Left ventricle myocardium inferior (tissue), 1 donor: Measurements from ENCODE around the gene MTHFS. TPM values are rescaled to one million over a fixed set of nuclear protein-coding genes. Genes with fewer than 3 reads are reported as not detected.

Source experiments
- DNase-seq: peaks from one replicate; pipeline ENCODE4 v3.0.0-alpha.2; 2020
- H3K27ac ChIP-seq: fragments of 200-600 bp; replicated peaks from 2 replicates; pipeline ENCODE4 v1.8.0; 2021
- H3K27me3 ChIP-seq: fragments of 200-600 bp; 2 replicates; pipeline ENCODE4 v1.8.0; 2021; ENCODE audit warnings: low read depth
- H3K36me3 ChIP-seq: fragments of 200-600 bp; 2 replicates; pipeline ENCODE4 v1.8.0; 2021
- H3K4me1 ChIP-seq: fragments of 200-600 bp; 2 replicates; pipeline ENCODE4 v1.8.0; 2021
- H3K4me3 ChIP-seq: fragments of 200-600 bp; 2 replicates; pipeline ENCODE4 v1.8.0; 2021; ENCODE audit warnings: mild to moderate bottlenecking, moderate library complexity
- H3K9me3 ChIP-seq: fragments of 200-600 bp; replicated peaks from 2 replicates; pipeline ENCODE4 v1.8.0; 2021
- intact Hi-C: fragments of 100-400 bp; cut with micrococcal nuclease; formaldehyde crosslinking; loops from one replicate; pipeline ENCODE4 v1.11.0; 2022
- total RNA-seq: library from RNA; stranded (reverse); fragmentation: NEBNext Ultra II Directional; extraction: Animal tissue kit (Norgen Biotek cat#: 25700); gene quantifications from one replicate; pipeline ENCODE4 v1.2.1, GENCODE V29; 2021
- TF ChIP-seq, protein P1 (sequence below): fragments of 200-600 bp; IDR thresholded peaks from 2 replicates; pipeline ENCODE4 v1.8.0; 2021; ENCODE audit warnings: antibody characterized with exemption, mild to moderate bottlenecking, borderline replicate concordance
- donor health status: DM: no; HTN: yes; CAD: no; lungs with severe emphysema.

MTHFS gene
- total RNA-seq, 1 donor from 2014 or later, result 21.4 TPM

- no peak for DNase-seq
- H3K27ac ChIP-seq, result no peak overlapping the region
- H3K27me3 ChIP-seq, result no peaks in the 10 kb centered on the region
- TF ChIP-seq, protein P1, sequence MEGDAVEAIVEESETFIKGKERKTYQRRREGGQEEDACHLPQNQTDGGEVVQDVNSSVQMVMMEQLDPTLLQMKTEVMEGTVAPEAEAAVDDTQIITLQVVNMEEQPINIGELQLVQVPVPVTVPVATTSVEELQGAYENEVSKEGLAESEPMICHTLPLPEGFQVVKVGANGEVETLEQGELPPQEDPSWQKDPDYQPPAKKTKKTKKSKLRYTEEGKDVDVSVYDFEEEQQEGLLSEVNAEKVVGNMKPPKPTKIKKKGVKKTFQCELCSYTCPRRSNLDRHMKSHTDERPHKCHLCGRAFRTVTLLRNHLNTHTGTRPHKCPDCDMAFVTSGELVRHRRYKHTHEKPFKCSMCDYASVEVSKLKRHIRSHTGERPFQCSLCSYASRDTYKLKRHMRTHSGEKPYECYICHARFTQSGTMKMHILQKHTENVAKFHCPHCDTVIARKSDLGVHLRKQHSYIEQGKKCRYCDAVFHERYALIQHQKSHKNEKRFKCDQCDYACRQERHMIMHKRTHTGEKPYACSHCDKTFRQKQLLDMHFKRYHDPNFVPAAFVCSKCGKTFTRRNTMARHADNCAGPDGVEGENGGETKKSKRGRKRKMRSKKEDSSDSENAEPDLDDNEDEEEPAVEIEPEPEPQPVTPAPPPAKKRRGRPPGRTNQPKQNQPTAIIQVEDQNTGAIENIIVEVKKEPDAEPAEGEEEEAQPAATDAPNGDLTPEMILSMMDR, result no peak
- intact Hi-C loops, result no loop called here
- H3K36me3 ChIP-seq, result peaks cover 86% of the 10 kb centered on the region
- H3K4me1 ChIP-seq, result peaks cover 9% of the 10 kb centered on the region
- H3K4me3 ChIP-seq, result no peak overlapping the region
- H3K9me3 ChIP-seq, result peaks cover 63% of the 10 kb centered on the region
These were observed 18.6 kb downstream of the MTHFS start for GRCh38 chr15:79878078-79878705.

GRCh38 chr15:79875213-79875612 is 21.6 kb downstream of the MTHFS start:
- H3K27me3 ChIP-seq, result no peaks in the 10 kb centered on the region
- peaks cover 79% of the 10 kb centered on the region for H3K36me3 ChIP-seq
- peaks cover 63% of the 10 kb centered on the region for H3K9me3 ChIP-seq
- intact Hi-C loops, result no loop called here
- H3K27ac ChIP-seq, result no peak overlapping the region
- H3K4me1 ChIP-seq, result no peaks in the 10 kb centered on the region
- DNase-seq, result no peak
- no peak overlapping the region for H3K4me3 ChIP-seq
- TF ChIP-seq, protein P1, result no peak

- H3K36me3 ChIP-seq, result peaks cover 69% of the 10 kb centered on the region
- no peak overlapping the region for H3K27ac ChIP-seq
- intact Hi-C loops, result no loop called here
- TF ChIP-seq, protein P1, result no peak
- no peaks in the 10 kb centered on the region for H3K27me3 ChIP-seq
- no peak overlapping the region for H3K4me3 ChIP-seq
- no peaks in the 10 kb centered on the region for H3K4me1 ChIP-seq
- H3K9me3 ChIP-seq, result peaks cover 58% of the 10 kb centered on the region
- DNase-seq, result no peak
These were observed 22.6 kb downstream of the MTHFS start for GRCh38 chr15:79874242-79874641.

DNA sequence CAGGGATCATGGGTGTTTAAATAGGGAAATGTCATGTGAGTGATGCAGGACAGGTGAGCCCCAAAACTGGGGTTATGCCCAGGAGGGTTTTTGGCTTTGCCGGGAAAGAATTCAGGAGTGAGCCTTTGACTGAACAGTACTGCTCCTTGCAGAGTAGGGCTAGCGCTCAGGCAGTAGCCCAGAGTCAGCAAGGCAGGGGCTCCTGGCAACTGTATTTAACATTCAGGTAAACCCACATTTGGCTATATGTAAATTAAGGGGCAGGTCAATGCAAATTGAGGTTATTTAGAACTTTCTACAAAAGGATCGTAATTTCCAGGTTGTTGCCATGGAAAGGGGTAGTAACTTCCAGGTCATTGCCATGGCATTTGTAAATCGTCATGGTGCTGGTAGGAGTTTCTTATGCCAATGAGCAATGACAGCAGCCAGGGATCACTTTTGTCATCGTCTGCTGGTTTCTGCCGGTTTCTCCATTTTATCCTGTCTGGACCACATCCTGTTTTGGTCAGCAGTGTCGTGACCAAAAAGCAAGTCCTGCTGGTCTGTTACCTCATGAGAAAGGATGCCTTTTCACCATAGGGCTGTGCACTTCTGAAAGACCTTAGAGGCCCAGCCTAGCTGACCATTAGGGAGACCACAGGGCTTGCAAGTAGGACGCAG is 24.3 kb downstream of the MTHFS start:
- Histone ChIP-seq H3K27me3 (no peaks in the 10 kb centered on the region), H3K36me3 (peaks cover 54% of the 10 kb centered on the region), H3K4me1 (no peaks in the 10 kb centered on the region), H3K4me3 (no peak overlapping the region), H3K9me3 (peaks cover 40% of the 10 kb centered on the region), H3K27ac (no peak overlapping the region)
- DNase-seq, result no peak
- TF ChIP-seq, protein P1, result no peak
- intact Hi-C loops, result no loop called here

DNA sequence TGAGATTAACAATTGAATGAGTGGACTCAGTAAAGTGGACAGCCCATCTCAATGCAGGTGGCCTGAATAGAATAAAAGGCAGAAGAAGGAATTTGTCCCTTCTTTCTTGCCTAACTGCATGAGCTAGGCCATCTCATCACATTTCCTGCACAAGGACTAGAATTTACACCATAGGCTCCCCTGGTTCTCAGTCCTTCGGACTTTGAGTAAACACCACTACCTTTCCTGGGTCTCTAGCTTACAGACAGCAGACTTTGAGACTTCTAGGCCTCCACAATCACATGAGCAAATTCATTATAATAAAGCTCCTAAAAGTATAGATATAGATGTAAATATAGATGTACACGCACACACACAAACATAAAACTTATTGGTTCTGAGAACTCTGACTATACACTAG is 28.3 kb downstream of the MTHFS start:
- Histone ChIP-seq H3K4me3 (no peak overlapping the region), H3K36me3 (peaks cover 15% of the 10 kb centered on the region), H3K27ac (no peak overlapping the region), H3K4me1 (no peaks in the 10 kb centered on the region), H3K9me3 (peaks cover under 1% of the 10 kb centered on the region), H3K27me3 (no peaks in the 10 kb centered on the region)
- TF ChIP-seq, protein P1, result no peak
- no peak for DNase-seq
- intact Hi-C loops, result no loop called here
